PC-9 (cell line): ENCODE results near the gene AMACR. TPM values are rescaled to one million over a fixed set of nuclear protein-coding genes. Genes with fewer than 3 reads are reported as not detected.

Experiments
- BruUV-seq: library from RNA; stranded (reverse); fragments of 400-500 nt; replicated peaks from 2 replicates; lab custom pipeline; 2021; lab: Mats Ljungman, UMichigan
- CTCF ChIA-PET: fragments of 300-600 bp; sonication (Branson Sonifier 250); formaldehyde crosslinking; loops from one replicate; lab custom pipeline; 2022; ENCODE audit warnings: antibody characterized with exemption; lab: Charles Lee
- POLR2A ChIA-PET: fragments of 300-600 bp; sonication (Branson Sonifier 250); formaldehyde crosslinking; loops from one replicate; lab custom pipeline; 2022; ENCODE audit warnings: antibody characterized with exemption; ENCODE audit not compliant: unreplicated experiment; lab: Charles Lee
- DNase-seq, 2 experiments: peaks; one replicate each; pipeline versions ENCODE4 v3.0.0 to v3.0.0-alpha.2; 2015 to 2022; ENCODE audit warnings: mixed read lengths in 1 of 2
- H2AFZ ChIP-seq: fragments of 200-600 bp; sonication (generic); 2 replicates; pipeline ENCODE4 v1.8.1; 2017; ENCODE audit warnings: antibody characterized with exemption
- H3F3A ChIP-seq: fragments of 200-600 bp; sonication (generic); 2 replicates; pipeline ENCODE4 v1.8.1; 2017; ENCODE audit warnings: antibody characterized with exemption, mild to moderate bottlenecking, low read depth; ENCODE audit not compliant: insufficient read depth
- H3K27ac ChIP-seq: fragments of 200-600 bp; sonication (generic); 2 replicates; pipeline ENCODE4 v1.6.1; 2016; ENCODE audit warnings: mixed run types
- H3K27me3 ChIP-seq: fragments of 200-600 bp; sonication (generic); 2 replicates; pipeline ENCODE4 v1.6.1; 2016; ENCODE audit warnings: low read depth, mixed run types; ENCODE audit not compliant: insufficient read depth
- H3K36me3 ChIP-seq: fragments of 200-600 bp; sonication (generic); 2 replicates; pipeline ENCODE4 v1.6.1; 2016; ENCODE audit warnings: low read depth, mixed run types
- H3K4me1 ChIP-seq: fragments of 200-600 bp; sonication (generic); replicated peaks from 2 replicates; pipeline ENCODE4 v1.6.1; 2016; ENCODE audit warnings: mixed run types; ENCODE audit not compliant: insufficient read depth
- H3K4me2 ChIP-seq: fragments of 200-600 bp; sonication (generic); 2 replicates; pipeline ENCODE4 v1.6.1; 2017; ENCODE audit warnings: mixed run types
- H3K4me3 ChIP-seq: fragments of 200-600 bp; sonication (generic); 2 replicates; pipeline ENCODE4 v1.6.1; 2016; ENCODE audit warnings: mixed run types
- H3K79me2 ChIP-seq: fragments of 200-600 bp; sonication (generic); 2 replicates; pipeline ENCODE4 v1.6.1; 2017; ENCODE audit warnings: low read depth, mixed run types
- H3K9me2 ChIP-seq: fragments of 200-600 bp; sonication (generic); 2 replicates; pipeline ENCODE4 v1.8.1; 2017; ENCODE audit warnings: mild to moderate bottlenecking; ENCODE audit not compliant: insufficient read depth
- H3K9me3 ChIP-seq: fragments of 200-600 bp; sonication (generic); 2 replicates; pipeline ENCODE4 v1.8.1; 2016; ENCODE audit warnings: low read depth; ENCODE audit not compliant: insufficient read depth
- H4K20me1 ChIP-seq: fragments of 200-600 bp; sonication (generic); 2 replicates; pipeline ENCODE4 v1.8.1; 2017; ENCODE audit not compliant: insufficient read depth
- EZH2 ChIP-seq: fragments of 200-600 bp; sonication (generic); IDR thresholded peaks from 2 replicates; pipeline ENCODE4 v1.8.0; 2017; ENCODE audit warnings: antibody characterized with exemption, low read depth
- intact Hi-C: fragments of 100-400 bp; cut with micrococcal nuclease; formaldehyde crosslinking; loops from one replicate; pipeline ENCODE4 v1.10.0; 2022; ENCODE audit not compliant: unreplicated experiment
- total RNA-seq: library from RNA; stranded (reverse); gene quantifications from 2 replicates; pipeline ENCODE4 v1.2.3, GENCODE V29; 2021
- TF ChIP-seq, protein P1 (sequence below): fragments of 200-600 bp; sonication (generic); conservative IDR thresholded peaks from 2 replicates; pipeline ENCODE4 v1.6.1; 2017; ENCODE audit warnings: mixed run types, antibody characterized with exemption, mild to moderate bottlenecking, moderate library complexity

Gene AMACR
- total RNA-seq, 1 experiment from 2014 or later, result 31.2 TPM

DNA sequence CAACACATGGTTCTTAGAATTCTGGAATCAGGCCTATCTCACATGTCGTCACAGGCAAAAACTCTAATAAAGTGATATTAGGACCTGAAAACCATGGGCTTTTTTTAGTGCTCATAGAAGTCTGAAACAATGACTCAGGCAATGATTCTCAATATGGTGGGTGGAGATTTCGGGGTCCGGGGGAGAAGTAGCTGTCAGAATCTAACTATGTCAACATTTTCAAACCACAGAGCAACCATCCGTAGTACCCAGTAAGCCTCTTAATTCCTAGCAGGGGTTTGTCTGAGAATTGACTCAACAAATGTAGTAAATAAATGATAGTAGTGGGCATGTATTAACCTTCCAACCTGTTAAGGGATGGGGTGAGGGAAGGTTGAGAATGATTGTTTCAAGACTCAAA is 2.6 kb downstream of the AMACR start:
- no peak overlapping the region for H3K4me2 ChIP-seq
- intact Hi-C loops, result loop anchor here (5.0 kb wide), 2 partner anchors 237 to 922 kb away; partner anchors contain the start of gene DNAJC21
- no peaks in the 10 kb centered on the region for H3K9me3 ChIP-seq
- H3K9me2 ChIP-seq, result no peaks in the 10 kb centered on the region
- no peak for DNase-seq
- BruUV-seq, result no TSS peak
- H3F3A ChIP-seq, result peaks cover 24% of the 10 kb centered on the region
- H3K79me2 ChIP-seq, result peaks cover 9% of the 10 kb centered on the region; the same call in 1 of the 2 replicates
- H2AFZ ChIP-seq, result no peak overlapping the region
- H3K36me3 ChIP-seq, result no peaks in the 10 kb centered on the region
- no peak overlapping the region for H3K4me3 ChIP-seq
- peaks cover 26% of the 10 kb centered on the region for H3K4me1 ChIP-seq
- no peaks in the 10 kb centered on the region for H3K27me3 ChIP-seq
- H4K20me1 ChIP-seq, result no peaks in the 10 kb centered on the region
- no peak for TF ChIP-seq EZH2
- TF ChIP-seq, protein P1, sequence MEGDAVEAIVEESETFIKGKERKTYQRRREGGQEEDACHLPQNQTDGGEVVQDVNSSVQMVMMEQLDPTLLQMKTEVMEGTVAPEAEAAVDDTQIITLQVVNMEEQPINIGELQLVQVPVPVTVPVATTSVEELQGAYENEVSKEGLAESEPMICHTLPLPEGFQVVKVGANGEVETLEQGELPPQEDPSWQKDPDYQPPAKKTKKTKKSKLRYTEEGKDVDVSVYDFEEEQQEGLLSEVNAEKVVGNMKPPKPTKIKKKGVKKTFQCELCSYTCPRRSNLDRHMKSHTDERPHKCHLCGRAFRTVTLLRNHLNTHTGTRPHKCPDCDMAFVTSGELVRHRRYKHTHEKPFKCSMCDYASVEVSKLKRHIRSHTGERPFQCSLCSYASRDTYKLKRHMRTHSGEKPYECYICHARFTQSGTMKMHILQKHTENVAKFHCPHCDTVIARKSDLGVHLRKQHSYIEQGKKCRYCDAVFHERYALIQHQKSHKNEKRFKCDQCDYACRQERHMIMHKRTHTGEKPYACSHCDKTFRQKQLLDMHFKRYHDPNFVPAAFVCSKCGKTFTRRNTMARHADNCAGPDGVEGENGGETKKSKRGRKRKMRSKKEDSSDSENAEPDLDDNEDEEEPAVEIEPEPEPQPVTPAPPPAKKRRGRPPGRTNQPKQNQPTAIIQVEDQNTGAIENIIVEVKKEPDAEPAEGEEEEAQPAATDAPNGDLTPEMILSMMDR, result no peak
- ChIA-PET CTCF (no interaction called here), POLR2A (interaction anchor here (0.7 kb wide), 1 partner anchor 28 kb away, joined by 4 read pairs; no protein-coding TSS in a partner anchor)
- H3K27ac ChIP-seq, result no peak overlapping the region

DNA sequence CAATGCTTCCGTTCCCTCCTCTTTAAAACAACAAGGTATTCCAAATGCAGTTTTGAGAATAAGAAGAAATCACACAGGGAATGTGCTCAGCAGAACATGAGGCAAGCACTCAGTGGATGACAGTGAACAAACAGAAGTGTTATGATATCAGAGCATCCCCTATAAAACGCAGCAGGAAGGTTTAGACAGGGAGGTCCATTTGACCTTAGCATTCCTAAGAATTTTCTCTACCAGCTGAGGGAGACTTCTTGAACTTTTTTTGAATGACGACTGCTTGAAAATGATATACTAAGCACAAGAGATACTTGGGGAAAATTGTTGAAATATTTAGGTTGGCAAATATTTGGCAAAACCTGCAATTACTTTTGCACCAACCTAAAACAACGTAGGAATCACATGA is 3.9 kb downstream of the AMACR start:
- Histone ChIP-seq H3K4me1 (peaks cover 17% of the 10 kb centered on the region), H2AFZ (no peak overlapping the region), H3K9me2 (no peaks in the 10 kb centered on the region), H3K27ac (no peak overlapping the region), H4K20me1 (no peaks in the 10 kb centered on the region), H3K9me3 (no peaks in the 10 kb centered on the region), H3F3A (peaks cover 20% of the 10 kb centered on the region), H3K79me2 (peaks cover 9% of the 10 kb centered on the region; the same call in 1 of the 2 replicates), H3K4me3 (no peak overlapping the region), H3K4me2 (no peak overlapping the region), H3K36me3 (no peaks in the 10 kb centered on the region), H3K27me3 (no peaks in the 10 kb centered on the region)
- no TSS peak for BruUV-seq
- intact Hi-C loops, result no loop called here
- POLR2A ChIA-PET, result no interaction called here
- no peak for TF ChIP-seq EZH2
- TF ChIP-seq, protein P1, result no peak
- DNase-seq, result no peak
- CTCF ChIA-PET, result no interaction called here

DNA sequence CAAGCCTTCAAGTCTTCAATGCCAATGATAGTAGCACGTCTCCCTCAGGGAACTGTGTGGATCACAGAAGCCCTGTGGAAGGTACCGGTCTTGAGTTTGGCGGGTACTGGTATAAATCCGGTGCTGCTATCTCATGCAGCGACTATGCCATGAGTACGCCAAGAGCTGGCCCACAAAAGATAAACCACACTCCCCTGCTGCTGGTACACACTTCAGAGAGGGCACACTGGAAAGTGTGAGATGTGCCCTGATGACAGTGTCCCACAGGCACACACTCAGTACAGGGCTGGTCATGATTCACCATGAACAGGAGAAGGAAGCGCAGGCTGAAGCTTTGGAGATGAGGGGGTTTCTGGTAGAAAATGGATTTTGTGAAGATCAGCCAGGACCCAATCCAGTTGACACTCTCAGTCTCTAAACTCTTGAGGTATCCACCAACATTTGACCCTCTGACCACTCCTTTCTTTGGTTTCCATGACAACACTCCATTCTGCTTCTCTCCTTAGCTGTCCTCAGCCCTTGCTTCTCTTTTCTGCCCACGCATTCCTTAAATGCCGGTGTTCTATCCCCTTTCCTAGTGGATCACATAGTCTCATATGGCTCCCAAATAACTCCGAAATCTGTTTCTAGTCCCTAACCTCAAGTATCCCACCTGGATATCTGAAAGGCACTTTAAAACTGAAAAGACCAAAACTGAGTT is 5.1 kb downstream of the AMACR start:
- CTCF ChIA-PET, result no interaction called here
- POLR2A ChIA-PET, result no interaction called here
- intact Hi-C loops, result no loop called here

More for the DNA sequence above, 5.1 kb downstream of the AMACR start:
- no peaks in the 10 kb centered on the region for H3K36me3 ChIP-seq
- H3K4me2 ChIP-seq, result no peak overlapping the region
- no peaks in the 10 kb centered on the region for H3K9me3 ChIP-seq
- no peaks in the 10 kb centered on the region for H3K27me3 ChIP-seq
- no peaks in the 10 kb centered on the region for H3K9me2 ChIP-seq
- TF ChIP-seq, protein P1, result no peak
- TF ChIP-seq EZH2, result no peak
- H3F3A ChIP-seq, result peaks cover 8% of the 10 kb centered on the region; the same call in 1 of the 2 replicates
- peaks cover 13% of the 10 kb centered on the region for H3K4me1 ChIP-seq
- no peak overlapping the region for H3K4me3 ChIP-seq
- DNase-seq, result no peak
- H2AFZ ChIP-seq, result no peak overlapping the region
- no peak overlapping the region for H3K27ac ChIP-seq
- BruUV-seq, result no TSS peak
- no peaks in the 10 kb centered on the region for H4K20me1 ChIP-seq
- peaks cover 9% of the 10 kb centered on the region; the same call in 1 of the 2 replicates for H3K79me2 ChIP-seq
